GM19193 (cell line): Measurements from ENCODE around the gene TPRG1L.

ENCODE experiments used
- POLR2A ChIP-seq: IDR thresholded peaks from 4 replicates; pipeline ENCODE4 v1.6.1; 2011; ENCODE audit not compliant: insufficient read depth, insufficient read length; ENCODE audit errors: extremely low read depth

TPRG1L gene

GRCh38 chr1:3641816-3642215 is 17.0 kb downstream of the TPRG1L start:
- no peak for TF ChIP-seq POLR2A

GRCh38 chr1:3642919-3643675 is 18.3 kb downstream of the TPRG1L start:
- no peak for TF ChIP-seq POLR2A

GRCh38 chr1:3644273-3644672 is 19.5 kb downstream of the TPRG1L start:
- TF ChIP-seq POLR2A: no peak

- no peak for TF ChIP-seq POLR2A
These were observed 20.4 kb downstream of the TPRG1L start for GRCh38 chr1:3645247-3645646.

GRCh38 chr1:3645666-3646355 is 21.0 kb downstream of the TPRG1L start:
- TF ChIP-seq POLR2A: no peak

- no peak for TF ChIP-seq POLR2A
These were observed 21.8 kb downstream of the TPRG1L start for GRCh38 chr1:3646596-3646995.

DNA sequence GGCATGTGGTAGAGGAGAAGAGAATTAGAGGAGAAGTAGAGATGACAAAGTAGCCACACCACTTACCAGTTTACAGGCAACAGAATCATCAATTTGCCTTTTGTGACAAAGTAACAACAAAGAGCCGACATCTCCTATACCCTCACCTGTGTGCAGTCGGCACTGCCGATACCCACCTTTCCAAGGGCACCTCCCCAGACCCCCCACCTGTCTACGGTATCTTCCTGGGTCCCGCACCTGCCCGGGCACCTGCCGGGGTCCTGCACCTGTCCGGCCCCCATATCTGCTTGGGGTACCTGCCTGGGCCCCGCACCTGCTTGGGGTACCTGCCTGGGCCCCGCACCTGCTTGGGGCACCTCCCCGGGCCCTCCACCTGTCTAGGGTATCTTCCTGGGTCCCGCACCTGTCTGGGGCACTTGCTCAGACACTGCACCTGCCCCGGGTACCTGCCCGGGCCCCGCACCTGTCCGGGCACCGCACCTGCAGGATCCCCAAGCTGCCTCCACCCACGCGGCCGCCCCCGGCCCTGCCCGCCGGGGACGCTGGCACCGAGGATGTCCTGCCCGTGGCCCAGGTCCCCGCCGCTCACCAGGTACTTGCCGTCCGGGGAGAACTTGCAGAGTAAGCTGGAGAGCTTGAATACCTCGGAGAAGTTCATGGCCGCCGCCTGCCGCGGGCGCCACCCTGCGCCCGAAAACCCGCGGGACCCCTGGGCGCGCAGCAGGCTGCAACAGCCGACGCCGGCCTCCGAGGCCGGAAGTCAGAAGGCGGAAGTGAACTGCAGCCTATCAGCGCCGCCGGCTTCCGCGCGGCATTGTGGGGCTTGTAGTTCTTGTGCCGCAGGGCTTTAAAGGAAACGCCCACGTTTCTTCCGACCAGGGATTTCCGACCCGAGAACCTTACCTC is 24.8 kb downstream of the TPRG1L start, which contains the start of gene WRAP73:
TSS of gene WRAP73 (minus strand) at position 762 of the 906 bp plus-strand sequence. CDS start at position 658, 104 bp downstream.
- peak; percentile 73 for TF ChIP-seq POLR2A

GRCh38 chr1:3650248-3651025 is 25.6 kb downstream of the TPRG1L start:
- no peak for TF ChIP-seq POLR2A

DNA sequence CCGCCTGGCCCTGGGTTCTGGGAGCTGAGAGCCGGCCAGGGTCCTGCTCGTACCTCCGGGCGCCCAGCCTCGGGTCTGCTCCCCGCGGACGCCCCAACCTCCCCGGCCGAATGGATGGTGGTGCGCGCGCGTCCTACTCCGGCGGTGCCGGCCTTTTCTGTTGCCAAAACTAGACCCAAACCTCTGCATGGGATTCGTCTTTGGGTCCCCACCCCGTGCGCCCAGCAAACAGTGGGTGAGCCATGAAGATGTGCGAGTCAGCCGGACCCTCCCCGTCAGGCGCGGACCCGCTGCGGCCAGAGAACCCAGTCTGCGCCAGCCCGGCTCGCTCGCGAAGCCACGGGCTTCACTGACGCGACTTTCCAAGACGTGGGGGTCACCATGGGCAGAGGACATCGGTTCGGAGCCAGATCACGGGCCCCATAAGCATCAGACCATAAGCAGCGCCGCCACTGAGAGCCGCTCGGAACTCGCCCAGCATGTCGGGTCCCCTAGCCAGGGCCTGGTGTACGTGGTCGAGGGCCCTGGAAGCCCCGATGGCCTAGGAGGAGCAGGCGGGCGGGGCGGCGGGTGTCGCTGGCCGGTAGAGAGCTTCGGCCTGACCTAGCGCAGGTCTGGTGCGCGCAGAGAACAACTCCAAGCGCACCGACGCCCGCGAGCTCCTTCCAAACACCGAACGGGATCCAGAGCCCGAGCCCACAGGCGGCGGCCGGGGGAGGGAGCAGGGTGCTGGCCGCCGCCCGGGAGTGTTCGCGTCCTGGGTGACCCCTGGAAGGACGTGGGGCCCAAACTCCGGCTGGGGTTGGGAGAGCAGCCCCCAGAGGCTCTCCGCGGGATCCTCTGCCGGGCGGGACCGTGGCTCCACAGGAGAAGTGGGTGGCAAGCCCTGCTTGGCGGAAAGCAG is 26.5 kb downstream of the TPRG1L start:
- no peak for TF ChIP-seq POLR2A

- no peak for TF ChIP-seq POLR2A
These were observed 27.2 kb downstream of the TPRG1L start, which contains the start of gene TP73 for GRCh38 chr1:3651930-3652547. Gene TP73 (plus strand): TSS chr1:3652516. CDS start chr1:3682366, 29,850 bp downstream.

DNA sequence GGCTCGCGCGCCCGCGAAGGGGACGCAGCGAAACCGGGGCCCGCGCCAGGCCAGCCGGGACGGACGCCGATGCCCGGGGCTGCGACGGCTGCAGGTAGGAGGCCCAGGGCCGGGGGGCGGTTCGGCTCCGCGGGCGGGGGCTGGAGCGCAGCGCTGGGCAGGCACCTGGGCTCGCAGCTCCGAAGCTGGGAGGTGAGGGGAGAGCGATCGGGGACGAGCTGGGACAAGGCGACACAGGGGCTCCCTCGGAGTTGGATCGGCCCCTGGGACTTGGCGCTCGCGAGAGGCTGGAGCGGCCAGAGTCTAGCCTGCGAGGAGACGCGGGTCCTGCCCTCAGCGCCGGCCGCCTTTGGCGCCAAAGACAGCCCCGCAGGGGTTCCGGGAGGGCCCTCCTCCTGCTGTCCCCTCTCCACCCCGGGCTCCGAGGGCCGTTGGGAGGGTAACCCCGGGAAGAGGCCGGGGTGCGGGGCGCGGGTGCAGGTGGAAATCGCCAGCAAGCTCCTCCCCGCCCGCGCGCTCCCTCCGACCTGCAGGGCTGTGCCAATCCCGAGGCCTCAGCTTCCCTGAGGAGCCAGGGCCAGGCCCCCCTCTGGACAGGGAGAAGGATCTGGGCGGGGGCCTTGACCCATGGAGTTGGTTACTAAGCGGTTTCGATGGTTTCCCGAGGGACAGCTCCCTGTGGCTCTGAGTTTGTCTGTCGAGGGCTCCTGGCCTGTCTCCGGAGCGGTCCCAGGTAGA is 27.9 kb downstream of the TPRG1L start:
- peak; percentile 35 for TF ChIP-seq POLR2A

- no peak for TF ChIP-seq POLR2A
These were observed 28.4 kb downstream of the TPRG1L start for GRCh38 chr1:3653286-3653618.

DNA sequence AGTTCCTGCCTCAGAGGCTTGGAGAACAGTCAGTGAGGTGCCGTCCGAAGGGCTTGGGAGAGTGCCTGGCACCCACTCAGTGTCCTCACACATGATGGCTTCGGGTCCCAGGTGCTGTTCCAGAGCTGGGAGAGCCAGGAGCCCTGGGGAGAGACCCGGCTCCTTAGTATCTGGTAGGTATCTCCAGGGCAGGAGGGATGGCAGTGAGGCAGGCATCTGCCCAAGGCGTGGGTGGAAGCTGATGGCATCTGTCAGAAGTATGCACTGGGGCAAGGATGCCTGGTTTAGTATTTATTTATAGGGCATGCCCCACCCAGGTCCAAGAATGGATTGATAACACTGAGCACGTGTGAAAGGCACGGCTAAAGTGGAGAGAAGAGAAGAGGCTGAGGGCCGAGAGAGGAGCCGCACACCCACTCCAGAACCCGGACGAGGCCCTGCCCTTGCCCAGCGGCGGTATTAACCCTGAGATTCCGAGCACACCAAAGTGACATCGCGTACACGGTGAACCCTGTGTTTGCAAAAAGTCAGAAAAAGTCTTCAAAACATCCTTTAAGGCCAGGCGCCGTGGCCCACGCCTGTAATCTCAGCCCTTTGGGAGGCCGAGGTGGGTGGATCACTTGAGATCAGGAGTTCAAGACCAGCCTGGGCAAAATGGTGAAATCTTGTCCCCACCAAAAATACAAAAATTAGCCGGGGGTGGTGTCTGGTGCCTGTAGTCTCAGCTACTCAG is 29.9 kb downstream of the TPRG1L start:
- no peak for TF ChIP-seq POLR2A
